Neural progenitor cell (in vitro differentiated cells): Measurements from ENCODE around the gene TARBP1. TPM values are rescaled to one million over a fixed set of nuclear protein-coding genes. Genes with fewer than 3 reads are reported as not detected.

Experiments used
- DNase-seq: peaks from one replicate; pipeline ENCODE4 v3.0.0-alpha.2; 2016; ENCODE audit warnings: low spot score
- H2AFZ ChIP-seq: fragments of 200-600 bp; sonication (generic); replicated peaks from 2 replicates; pipeline ENCODE4 v1.6.1; 2016; ENCODE audit warnings: antibody characterized with exemption
- H3F3A ChIP-seq: fragments of 200-600 bp; sonication (generic); 2 replicates; pipeline ENCODE4 v1.6.1; 2016; ENCODE audit warnings: antibody characterized with exemption, low read depth
- H3K27ac ChIP-seq: fragments of 200-600 bp; sonication (generic); 2 replicates; pipeline ENCODE4 v1.5.1; 2016; ENCODE audit warnings: mild to moderate bottlenecking
- H3K27me3 ChIP-seq: fragments of 200-600 bp; sonication (generic); 2 replicates; pipeline ENCODE4 v1.6.1; 2016; ENCODE audit warnings: mild to moderate bottlenecking, moderate library complexity
- H3K36me3 ChIP-seq: fragments of 200-600 bp; sonication (generic); 2 replicates; pipeline ENCODE4 v1.5.1; 2016
- H3K4me1 ChIP-seq: fragments of 200-600 bp; sonication (generic); 2 replicates; pipeline ENCODE4 v1.6.1; 2016; ENCODE audit warnings: mixed run types
- H3K4me2 ChIP-seq: fragments of 200-600 bp; sonication (generic); 2 replicates; pipeline ENCODE4 v1.6.1; 2016
- H3K4me3 ChIP-seq: fragments of 200-600 bp; sonication (generic); 2 replicates; pipeline ENCODE4 v1.5.1; 2016
- H3K79me2 ChIP-seq: fragments of 200-600 bp; sonication (generic); 2 replicates; pipeline ENCODE4 v1.6.1; 2016; ENCODE audit warnings: low read depth
- H3K9ac ChIP-seq: fragments of 200-600 bp; sonication (generic); 2 replicates; pipeline ENCODE4 v1.6.1; 2016
- H3K9me3 ChIP-seq: fragments of 200-600 bp; sonication (generic); 2 replicates; pipeline ENCODE4 v1.5.1; 2016; ENCODE audit warnings: low read depth
- H4K20me1 ChIP-seq: fragments of 200-600 bp; sonication (generic); 2 replicates; pipeline ENCODE4 v1.6.1; 2016; ENCODE audit warnings: low read depth
- H3K27ac Mint-ChIP-seq: 3 replicates; pipeline ENCODE4 v1.8.0; 2021; ENCODE audit warnings: mixed read lengths
- H3K27me3 Mint-ChIP-seq: 2 replicates; pipeline ENCODE4 v1.8.0; 2022; ENCODE audit warnings: low read depth, mild to moderate bottlenecking, inconsistent platforms, moderate library complexity, mixed read lengths; ENCODE audit not compliant: insufficient read depth
- H3K36me3 Mint-ChIP-seq: 3 replicates; pipeline ENCODE4 v1.8.0; 2021; ENCODE audit warnings: mixed read lengths
- H3K4me1 Mint-ChIP-seq: 3 replicates; pipeline ENCODE4 v1.8.0; 2021; ENCODE audit warnings: mixed read lengths
- H3K4me3 Mint-ChIP-seq: 3 replicates; pipeline ENCODE4 v1.8.0; 2021; ENCODE audit warnings: mild to moderate bottlenecking, moderate library complexity, mixed read lengths
- H3K9me3 Mint-ChIP-seq: 3 replicates; pipeline ENCODE4 v1.8.0; 2020; ENCODE audit warnings: mixed read lengths
- EZH2 ChIP-seq: fragments of 200-600 bp; sonication (generic); IDR thresholded peaks from 2 replicates; pipeline ENCODE4 v1.6.1; 2017; ENCODE audit warnings: antibody characterized with exemption, mild to moderate bottlenecking, moderate library complexity
- EZH2phosphoT487 ChIP-seq: fragments of 200-600 bp; sonication (generic); IDR thresholded peaks from 2 replicates; pipeline ENCODE4 v1.6.1; 2017; ENCODE audit warnings: antibody characterized with exemption
- total RNA-seq: library from RNA; depleted of rRNA; stranded (reverse); fragments of >200 nt; gene quantifications from 2 replicates; pipeline ENCODE4 v1.2.3, GENCODE V29; 2015; ENCODE audit warnings: low replicate concordance
- TF ChIP-seq, protein P1 (sequence below): fragments of 200-600 bp; sonication (generic); IDR thresholded peaks from 2 replicates; pipeline ENCODE4 v1.5.1; 2017; ENCODE audit warnings: antibody characterized with exemption, mild to moderate bottlenecking

TARBP1 gene
- total RNA-seq, 1 donor from 2014 or later: 99.0 TPM

DNA sequence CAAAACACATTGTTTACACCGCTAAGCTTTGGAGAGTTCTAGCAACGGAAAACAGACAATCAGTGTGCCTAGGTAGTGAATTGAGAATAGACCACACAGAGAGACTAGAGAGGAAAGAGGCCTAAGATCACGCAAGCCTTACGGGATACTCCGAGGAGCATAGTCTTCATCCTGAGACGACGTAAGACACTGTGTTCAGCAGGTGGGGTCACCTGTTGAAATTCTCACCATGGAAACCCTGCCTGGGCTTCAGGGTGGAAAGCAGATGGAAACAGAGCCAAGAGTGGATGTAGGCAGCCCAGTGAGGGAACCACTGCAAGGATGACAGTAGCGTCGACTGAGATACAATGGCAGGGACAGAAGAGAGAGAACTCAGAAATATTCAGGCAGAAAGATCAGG, 65.5 kb downstream of the TARBP1 start:
- Histone ChIP-seq H3K9me3 (no peaks in the 10 kb centered on the region), H3K4me2 (no peak overlapping the region), H3K4me3 (no peak overlapping the region), H3K36me3 (peaks cover 6% of the 10 kb centered on the region), H2AFZ (no peak overlapping the region), H3F3A (no peaks in the 10 kb centered on the region), H3K27me3 (no peaks in the 10 kb centered on the region), H3K4me1 (no peaks in the 10 kb centered on the region), H3K79me2 (no peaks in the 10 kb centered on the region), H3K27ac (no peak overlapping the region), H3K9ac (no peak overlapping the region), H4K20me1 (no peaks in the 10 kb centered on the region)
- Mint-ChIP-seq H3K9me3 (no peaks in the 10 kb centered on the region), H3K27ac (no peak overlapping the region), H3K27me3 (no peaks in the 10 kb centered on the region), H3K36me3 (peaks cover 12% of the 10 kb centered on the region), H3K4me3 (no peak overlapping the region), H3K4me1 (no peaks in the 10 kb centered on the region)
- no peak for TF ChIP-seq EZH2
- TF ChIP-seq, protein P1, sequence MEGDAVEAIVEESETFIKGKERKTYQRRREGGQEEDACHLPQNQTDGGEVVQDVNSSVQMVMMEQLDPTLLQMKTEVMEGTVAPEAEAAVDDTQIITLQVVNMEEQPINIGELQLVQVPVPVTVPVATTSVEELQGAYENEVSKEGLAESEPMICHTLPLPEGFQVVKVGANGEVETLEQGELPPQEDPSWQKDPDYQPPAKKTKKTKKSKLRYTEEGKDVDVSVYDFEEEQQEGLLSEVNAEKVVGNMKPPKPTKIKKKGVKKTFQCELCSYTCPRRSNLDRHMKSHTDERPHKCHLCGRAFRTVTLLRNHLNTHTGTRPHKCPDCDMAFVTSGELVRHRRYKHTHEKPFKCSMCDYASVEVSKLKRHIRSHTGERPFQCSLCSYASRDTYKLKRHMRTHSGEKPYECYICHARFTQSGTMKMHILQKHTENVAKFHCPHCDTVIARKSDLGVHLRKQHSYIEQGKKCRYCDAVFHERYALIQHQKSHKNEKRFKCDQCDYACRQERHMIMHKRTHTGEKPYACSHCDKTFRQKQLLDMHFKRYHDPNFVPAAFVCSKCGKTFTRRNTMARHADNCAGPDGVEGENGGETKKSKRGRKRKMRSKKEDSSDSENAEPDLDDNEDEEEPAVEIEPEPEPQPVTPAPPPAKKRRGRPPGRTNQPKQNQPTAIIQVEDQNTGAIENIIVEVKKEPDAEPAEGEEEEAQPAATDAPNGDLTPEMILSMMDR: no peak
- no peak for TF ChIP-seq EZH2phosphoT487
- no peak for DNase-seq

DNA sequence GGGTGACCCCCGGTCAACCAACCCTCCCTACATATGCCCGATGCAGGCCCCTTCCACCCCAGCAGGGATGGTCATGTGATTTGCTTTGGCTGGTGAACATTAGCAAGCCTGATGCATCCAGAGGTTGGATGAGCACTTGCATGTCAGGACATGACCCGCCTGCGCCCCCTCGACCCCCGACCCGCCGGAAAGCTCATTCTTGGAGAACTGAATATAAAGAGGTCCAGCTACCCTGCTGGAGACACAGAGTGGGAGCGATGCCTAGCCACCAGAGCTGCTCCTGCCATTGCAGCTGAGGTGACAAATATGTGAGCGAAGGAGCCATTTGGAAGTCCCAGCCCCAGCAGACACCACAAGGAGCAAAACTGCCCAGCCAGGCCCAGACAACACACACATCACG, 66.1 kb downstream of the TARBP1 start:
- no peak overlapping the region for H3K27ac ChIP-seq
- H3K27me3 ChIP-seq: no peaks in the 10 kb centered on the region
- H3K27ac Mint-ChIP-seq: peak overlapping the region; percentile 14
- no peak overlapping the region for H3K4me2 ChIP-seq
- H3K36me3 Mint-ChIP-seq: peaks cover 12% of the 10 kb centered on the region
- no peaks in the 10 kb centered on the region for H3K27me3 Mint-ChIP-seq
- H3K36me3 ChIP-seq: peaks cover 6% of the 10 kb centered on the region
- no peaks in the 10 kb centered on the region for H3K9me3 Mint-ChIP-seq
- TF ChIP-seq EZH2: no peak
- TF ChIP-seq, protein P1: no peak
- H3K4me3 ChIP-seq: no peak overlapping the region
- H3F3A ChIP-seq: no peaks in the 10 kb centered on the region
- H3K4me1 ChIP-seq: no peaks in the 10 kb centered on the region
- no peak overlapping the region for H3K4me3 Mint-ChIP-seq
- no peaks in the 10 kb centered on the region for H3K79me2 ChIP-seq
- H4K20me1 ChIP-seq: no peaks in the 10 kb centered on the region
- H2AFZ ChIP-seq: no peak overlapping the region
- H3K9me3 ChIP-seq: no peaks in the 10 kb centered on the region
- DNase-seq: no peak
- no peak overlapping the region for H3K9ac ChIP-seq
- no peaks in the 10 kb centered on the region for H3K4me1 Mint-ChIP-seq

DNA sequence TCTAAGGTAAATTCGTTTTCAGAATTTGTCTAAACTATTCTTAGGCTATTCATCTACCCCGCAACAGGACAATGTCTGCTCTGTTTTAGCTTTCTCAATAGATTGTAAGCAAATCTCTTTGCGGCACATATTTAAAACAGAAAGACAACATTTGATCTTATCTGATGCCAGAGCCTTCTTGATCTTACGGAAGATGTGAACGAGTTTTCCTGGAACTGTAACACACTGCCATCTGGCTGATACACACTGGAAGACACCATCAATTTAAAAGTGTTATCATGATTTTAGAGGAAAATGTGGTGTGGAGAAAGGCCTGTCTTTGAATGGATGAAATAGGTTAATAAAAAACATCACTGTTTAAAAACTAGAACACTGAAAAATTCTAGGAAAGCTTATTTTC, 69.7 kb downstream of the TARBP1 start:
- H3K4me1 Mint-ChIP-seq: no peaks in the 10 kb centered on the region
- Histone ChIP-seq H4K20me1 (no peaks in the 10 kb centered on the region), H3K4me3 (no peak overlapping the region), H3K79me2 (no peaks in the 10 kb centered on the region), H3K27me3 (no peaks in the 10 kb centered on the region), H3K9ac (no peak overlapping the region), H3K9me3 (no peaks in the 10 kb centered on the region), H3K27ac (no peak overlapping the region), H3K36me3 (peaks cover 6% of the 10 kb centered on the region), H3K4me2 (no peak overlapping the region), H3K4me1 (no peaks in the 10 kb centered on the region), H2AFZ (no peak overlapping the region), H3F3A (no peaks in the 10 kb centered on the region)
- peaks cover 6% of the 10 kb centered on the region for H3K36me3 Mint-ChIP-seq
- TF ChIP-seq EZH2 (no peak), EZH2phosphoT487 (no peak)
- TF ChIP-seq, protein P1: peak; percentile 29
- no peak overlapping the region for H3K27ac Mint-ChIP-seq
- H3K9me3 Mint-ChIP-seq: no peaks in the 10 kb centered on the region
- DNase-seq: no peak
- H3K4me3 Mint-ChIP-seq: no peak overlapping the region
- H3K27me3 Mint-ChIP-seq: no peaks in the 10 kb centered on the region
